Measurements from ENCODE around the gene USP9X.

GRCh38 chrX:41144873-41145272 is 59.6 kb downstream of the USP9X start:
- TF ChIP-seq GTF2I (CRISPR knock-in tag; conservative IDR thresholded peaks at IDR 0.05) = no peak
- no peak for TF ChIP-seq CTCF (IDR thresholded peaks at IDR 0.05)
- no peak for TF ChIP-seq GABPB1 (CRISPR knock-in tag; IDR thresholded peaks at IDR 0.05)
- TF ChIP-seq ZNF138 (CRISPR knock-in tag; conservative IDR thresholded peaks at IDR 0.05) = no peak
- TF ChIP-seq ZNF263 (CRISPR knock-in tag; IDR thresholded peaks at IDR 0.05; ENCODE audit: low read depth) = no peak
